SK-N-SH (cell line): ENCODE results near the gene ZNF576.
"Not testable (repeated sequence)": the region's sequence is repeated elsewhere in the genome, so short reads cannot be mapped to it uniquely, and the experiment has no call there.

ENCODE experiments used
- EP300 ChIP-seq, 2 experiments: IDR thresholded peaks; 2 replicates each; pipeline versions ENCODE4 v1.4.0 to v1.6.1; 2012; ENCODE audit warnings: borderline replicate concordance in 1 of 2, low read depth in 1 of 2, low read length in 1 of 2
- GABPA ChIP-seq: IDR thresholded peaks from 2 replicates; pipeline ENCODE4 v1.4.0; 2012; ENCODE audit warnings: low read depth, mild to moderate bottlenecking
- JUND ChIP-seq: IDR thresholded peaks from 2 replicates; pipeline ENCODE4 v1.4.0; 2012
- MXI1 ChIP-seq: IDR thresholded peaks from 2 replicates; pipeline ENCODE4 v1.6.1; 2012; ENCODE audit warnings: mild to moderate bottlenecking, low read depth, low read length, improper control_type of control experiment
- NRF1 ChIP-seq: IDR thresholded peaks from 2 replicates; pipeline ENCODE4 v1.6.1; 2012; ENCODE audit warnings: low read depth, mild to moderate bottlenecking, low read length
- RFX5 ChIP-seq: IDR thresholded peaks from 2 replicates; pipeline ENCODE4 v1.6.1; 2012; ENCODE audit warnings: mild to moderate bottlenecking, improper control_type of control experiment, low read length
- TAF1 ChIP-seq: IDR thresholded peaks from 2 replicates; pipeline ENCODE4 v1.6.1; 2012; ENCODE audit warnings: low read depth, mild to moderate bottlenecking, low read length, moderate library complexity, borderline replicate concordance
- TEAD4 ChIP-seq: IDR thresholded peaks from 2 replicates; pipeline ENCODE4 v1.4.0; 2012; ENCODE audit warnings: mild to moderate bottlenecking, borderline replicate concordance; ENCODE audit not compliant: insufficient read depth
- YY1 ChIP-seq: IDR thresholded peaks from 2 replicates; pipeline ENCODE4 v1.4.0; 2012; ENCODE audit warnings: low read depth, mild to moderate bottlenecking
- TF ChIP-seq, protein P1 (sequence below): fragments of 200-600 bp; sonication (generic); IDR thresholded peaks from 2 replicates; pipeline ENCODE4 v1.6.1; 2017; ENCODE audit warnings: antibody characterized with exemption, mild to moderate bottlenecking, moderate library complexity
- TF ChIP-seq, protein P2 (sequence below): fragments of 150-350 bp; IDR thresholded peaks from 2 replicates; pipeline ENCODE4 v1.6.1; 2016; ENCODE audit warnings: mild to moderate bottlenecking, low read depth, low read length
- TF ChIP-seq, protein P3 (sequence below): fragments of 150-350 bp; IDR thresholded peaks from 2 replicates; pipeline ENCODE4 v1.6.1; 2017; ENCODE audit warnings: antibody characterized with exemption, low read length, low read depth, borderline replicate concordance

DNA sequence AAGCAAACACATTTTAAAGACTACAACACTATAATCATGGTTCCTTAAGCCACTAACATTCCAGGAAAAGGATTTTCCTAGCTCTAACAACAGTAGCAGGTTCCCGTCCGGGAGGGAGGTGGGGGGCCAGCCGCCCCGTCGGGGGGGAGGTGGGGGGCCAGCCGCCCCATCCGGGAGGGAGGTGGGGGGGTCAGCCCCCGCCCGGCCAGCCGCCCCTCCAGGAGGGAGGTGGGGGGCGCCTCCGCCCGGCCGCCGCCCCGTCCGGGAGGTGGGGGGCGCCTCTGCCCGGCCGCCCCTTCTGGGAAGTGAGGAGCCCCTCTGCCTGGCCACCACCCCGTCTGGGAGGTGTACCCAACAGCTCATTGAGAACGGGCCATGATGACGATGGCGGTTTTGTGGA is 48.5 kb upstream of the ZNF576 start:
- TF ChIP-seq NRF1; GABPA; RFX5; EP300 (IDR thresholded peaks at IDR 0.05; ENCODE audit: borderline replicate concordance in 1 of 2, low read depth in 1 of 2, low read length in 1 of 2); TEAD4; MXI1; JUND; YY1; TAF1: not testable (repeated sequence)
- TF ChIP-seq, protein P1, sequence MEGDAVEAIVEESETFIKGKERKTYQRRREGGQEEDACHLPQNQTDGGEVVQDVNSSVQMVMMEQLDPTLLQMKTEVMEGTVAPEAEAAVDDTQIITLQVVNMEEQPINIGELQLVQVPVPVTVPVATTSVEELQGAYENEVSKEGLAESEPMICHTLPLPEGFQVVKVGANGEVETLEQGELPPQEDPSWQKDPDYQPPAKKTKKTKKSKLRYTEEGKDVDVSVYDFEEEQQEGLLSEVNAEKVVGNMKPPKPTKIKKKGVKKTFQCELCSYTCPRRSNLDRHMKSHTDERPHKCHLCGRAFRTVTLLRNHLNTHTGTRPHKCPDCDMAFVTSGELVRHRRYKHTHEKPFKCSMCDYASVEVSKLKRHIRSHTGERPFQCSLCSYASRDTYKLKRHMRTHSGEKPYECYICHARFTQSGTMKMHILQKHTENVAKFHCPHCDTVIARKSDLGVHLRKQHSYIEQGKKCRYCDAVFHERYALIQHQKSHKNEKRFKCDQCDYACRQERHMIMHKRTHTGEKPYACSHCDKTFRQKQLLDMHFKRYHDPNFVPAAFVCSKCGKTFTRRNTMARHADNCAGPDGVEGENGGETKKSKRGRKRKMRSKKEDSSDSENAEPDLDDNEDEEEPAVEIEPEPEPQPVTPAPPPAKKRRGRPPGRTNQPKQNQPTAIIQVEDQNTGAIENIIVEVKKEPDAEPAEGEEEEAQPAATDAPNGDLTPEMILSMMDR = not testable (repeated sequence)
- TF ChIP-seq, protein P2, sequence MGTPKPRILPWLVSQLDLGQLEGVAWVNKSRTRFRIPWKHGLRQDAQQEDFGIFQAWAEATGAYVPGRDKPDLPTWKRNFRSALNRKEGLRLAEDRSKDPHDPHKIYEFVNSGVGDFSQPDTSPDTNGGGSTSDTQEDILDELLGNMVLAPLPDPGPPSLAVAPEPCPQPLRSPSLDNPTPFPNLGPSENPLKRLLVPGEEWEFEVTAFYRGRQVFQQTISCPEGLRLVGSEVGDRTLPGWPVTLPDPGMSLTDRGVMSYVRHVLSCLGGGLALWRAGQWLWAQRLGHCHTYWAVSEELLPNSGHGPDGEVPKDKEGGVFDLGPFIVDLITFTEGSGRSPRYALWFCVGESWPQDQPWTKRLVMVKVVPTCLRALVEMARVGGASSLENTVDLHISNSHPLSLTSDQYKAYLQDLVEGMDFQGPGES = not testable (repeated sequence)
- TF ChIP-seq, protein P3, sequence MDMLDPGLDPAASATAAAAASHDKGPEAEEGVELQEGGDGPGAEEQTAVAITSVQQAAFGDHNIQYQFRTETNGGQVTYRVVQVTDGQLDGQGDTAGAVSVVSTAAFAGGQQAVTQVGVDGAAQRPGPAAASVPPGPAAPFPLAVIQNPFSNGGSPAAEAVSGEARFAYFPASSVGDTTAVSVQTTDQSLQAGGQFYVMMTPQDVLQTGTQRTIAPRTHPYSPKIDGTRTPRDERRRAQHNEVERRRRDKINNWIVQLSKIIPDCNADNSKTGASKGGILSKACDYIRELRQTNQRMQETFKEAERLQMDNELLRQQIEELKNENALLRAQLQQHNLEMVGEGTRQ = not testable (repeated sequence)
